MCF 10A (cell line): ENCODE data around the gene SCYGR3. TPM values are rescaled to one million over a fixed set of nuclear protein-coding genes. Genes with fewer than 3 reads are reported as not detected.
A peak's percentile ranks its signal among the peaks of the same experiment; 100 is the strongest.

Experiments
- BruUV-seq: library from RNA; stranded (reverse); fragments of 400-500 nt; replicated peaks from 2 replicates; lab custom pipeline; 2021; lab: Mats Ljungman, UMichigan
- CTCF ChIA-PET: fragments of 300-600 bp; sonication (Branson Sonifier 250); formaldehyde crosslinking; extraction: SDS; loops from one replicate; lab custom pipeline; 2021; ENCODE audit warnings: antibody characterized with exemption, inconsistent platforms; lab: Yijun Ruan, JAX
- POLR2A ChIA-PET: fragments of 300-600, 350-650 bp; sonication (Branson Sonifier 250); formaldehyde crosslinking; extraction: SDS; loops from one replicate; lab custom pipeline; 2020; ENCODE audit warnings: antibody characterized with exemption, inconsistent platforms; lab: Yijun Ruan, JAX
- DNase-seq: peaks from one replicate; pipeline ENCODE4 v3.0.0-alpha.2; 2018; ENCODE audit not compliant: unreplicated experiment
- H3K27ac Mint-ChIP-seq: one replicate; pipeline ENCODE4 v1.8.0; 2022; ENCODE audit warnings: mild to moderate bottlenecking, low read depth, mixed read lengths; ENCODE audit not compliant: unreplicated experiment
- H3K27me3 Mint-ChIP-seq: one replicate; pipeline ENCODE4 v1.8.0; 2022; ENCODE audit warnings: mixed read lengths; ENCODE audit not compliant: insufficient read depth, unreplicated experiment
- H3K36me3 Mint-ChIP-seq: one replicate; pipeline ENCODE4 v1.8.0; 2022; ENCODE audit warnings: mild to moderate bottlenecking, moderate library complexity, mixed read lengths; ENCODE audit not compliant: insufficient read depth, unreplicated experiment
- H3K4me1 Mint-ChIP-seq: one replicate; pipeline ENCODE4 v1.8.0; 2022; ENCODE audit warnings: mixed read lengths; ENCODE audit not compliant: insufficient read depth, unreplicated experiment
- H3K4me3 Mint-ChIP-seq: one replicate; pipeline ENCODE4 v1.8.0; 2022; ENCODE audit warnings: mild to moderate bottlenecking, moderate library complexity, mixed read lengths; ENCODE audit not compliant: unreplicated experiment
- H3K9me3 Mint-ChIP-seq: one replicate; pipeline ENCODE4 v1.8.0; 2022; ENCODE audit warnings: mixed read lengths; ENCODE audit not compliant: unreplicated experiment
- CTCF ChIP-seq: fragments of 200-600 bp; IDR thresholded peaks from one replicate; pipeline ENCODE4 v1.8.0; 2022; ENCODE audit warnings: antibody characterized with exemption, mild to moderate bottlenecking; ENCODE audit not compliant: unreplicated experiment
- intact Hi-C: fragments of 100-400 bp; cut with micrococcal nuclease; formaldehyde crosslinking; loops from 2 replicates; pipeline ENCODE4 v1.14.1; 2022
- total RNA-seq: library from RNA; stranded (reverse); gene quantifications from 2 replicates; pipeline ENCODE4 v1.2.3, GENCODE V29; 2022

SCYGR3 gene
- total RNA-seq, 1 experiment from 2014 or later: not detected

DNA sequence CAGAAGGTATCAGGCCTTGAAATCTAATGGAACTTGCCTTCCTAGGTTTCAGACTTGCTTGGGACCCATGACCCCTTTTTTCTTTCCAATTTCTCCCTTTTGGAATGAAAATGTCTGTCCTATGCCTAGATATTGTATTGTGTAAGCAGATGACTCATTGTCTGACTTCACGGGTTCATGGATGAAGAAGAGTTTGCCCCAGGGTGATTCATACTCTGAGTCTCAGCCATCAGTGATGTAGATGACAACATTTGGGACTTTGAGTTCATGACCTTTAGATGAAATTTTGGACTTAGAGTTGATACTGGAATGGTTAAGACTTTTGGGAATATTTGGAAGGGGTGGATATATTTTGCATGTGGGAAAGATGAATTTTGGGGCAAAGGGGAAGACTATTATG lies 40.8 kb upstream of the SCYGR3 start:
- H3K4me3 Mint-ChIP-seq: no peak overlapping the region
- intact Hi-C loops: loop anchor here (2.0 to 10.0 kb wide), 2 partner anchors 175 to 999 kb away; no protein-coding TSS in a partner anchor
- peaks cover 14% of the 10 kb centered on the region for H3K4me1 Mint-ChIP-seq
- ChIA-PET POLR2A (interaction anchor here (0.6 kb wide), 1 partner anchor 159 kb away, joined by 3 read pairs; no protein-coding TSS in a partner anchor), CTCF (interaction anchor here (0.6 to 1.6 kb wide), 4 partner anchors 116 to 1001 kb away, joined by 3 to 7 read pairs (median 3); no protein-coding TSS in a partner anchor)
- BruUV-seq: no TSS peak
- no peak for TF ChIP-seq CTCF
- H3K9me3 Mint-ChIP-seq: no peaks in the 10 kb centered on the region
- no peaks in the 10 kb centered on the region for H3K27me3 Mint-ChIP-seq
- peak; percentile 95 for DNase-seq
- H3K27ac Mint-ChIP-seq: no peak overlapping the region
- H3K36me3 Mint-ChIP-seq: no peaks in the 10 kb centered on the region

GRCh38 chr2:227654426-227654825 lies 39.8 kb upstream of the SCYGR3 start:
- H3K4me3 Mint-ChIP-seq: no peak overlapping the region
- peaks cover 14% of the 10 kb centered on the region for H3K4me1 Mint-ChIP-seq
- intact Hi-C loops: loop anchor here (2.0 to 10.0 kb wide), 2 partner anchors 174 to 1000 kb away; no protein-coding TSS in a partner anchor
- no peak for DNase-seq
- no peaks in the 10 kb centered on the region for H3K9me3 Mint-ChIP-seq
- H3K27ac Mint-ChIP-seq: no peak overlapping the region
- H3K36me3 Mint-ChIP-seq: no peaks in the 10 kb centered on the region
- H3K27me3 Mint-ChIP-seq: no peaks in the 10 kb centered on the region
- CTCF ChIA-PET: interaction anchor here (0.6 to 1.4 kb wide), 4 partner anchors 111 to 235 kb away, joined by 3 to 7 read pairs (median 4); no protein-coding TSS in a partner anchor
- no TSS peak for BruUV-seq
- POLR2A ChIA-PET: no interaction called here
- TF ChIP-seq CTCF: no peak

- intact Hi-C loops: loop anchor here (10.0 kb wide), 1 partner anchor 1001 kb away; no protein-coding TSS in a partner anchor
- peaks cover 14% of the 10 kb centered on the region for H3K4me1 Mint-ChIP-seq
- POLR2A ChIA-PET: no interaction called here
- no peaks in the 10 kb centered on the region for H3K36me3 Mint-ChIP-seq
- no TSS peak for BruUV-seq
- no peaks in the 10 kb centered on the region for H3K27me3 Mint-ChIP-seq
- H3K9me3 Mint-ChIP-seq: no peaks in the 10 kb centered on the region
- H3K4me3 Mint-ChIP-seq: no peak overlapping the region
- CTCF ChIA-PET: interaction anchor here (1.0 to 1.4 kb wide), 3 partner anchors 113 to 174 kb away, joined by 3 to 5 read pairs (median 4); no protein-coding TSS in a partner anchor
- no peak for TF ChIP-seq CTCF
- peak; percentile 77 for DNase-seq
- H3K27ac Mint-ChIP-seq: no peak overlapping the region
Measured at GRCh38 chr2:227653419-227653818, 38.8 kb upstream of the SCYGR3 start.

GRCh38 chr2:227643990-227644551 lies 29.4 kb upstream of the SCYGR3 start:
- no peak overlapping the region for H3K4me3 Mint-ChIP-seq
- ChIA-PET POLR2A (interaction anchor here (1.5 kb wide), 1 partner anchor 10 kb away, joined by 5 read pairs; no protein-coding TSS in a partner anchor), CTCF (interaction anchor here (1.2 kb wide), 1 partner anchor 14 kb away, joined by 3 read pairs; no protein-coding TSS in a partner anchor)
- no peak overlapping the region for H3K27ac Mint-ChIP-seq
- no peaks in the 10 kb centered on the region for H3K9me3 Mint-ChIP-seq
- DNase-seq: no peak
- no TSS peak for BruUV-seq
- H3K36me3 Mint-ChIP-seq: no peaks in the 10 kb centered on the region
- H3K4me1 Mint-ChIP-seq: no peaks in the 10 kb centered on the region
- intact Hi-C loops: no loop called here
- no peak for TF ChIP-seq CTCF
- no peaks in the 10 kb centered on the region for H3K27me3 Mint-ChIP-seq
